ENCODE results near the gene TPCN2. TPM values are rescaled to one million over a fixed set of nuclear protein-coding genes. Genes with fewer than 3 reads are reported as not detected.

TPCN2 gene
- polyA plus RNA-seq, 1 donor from 2014 or later: 14.2 TPM

GRCh38 chr11:69051381-69052342 is 2.9 kb downstream of the TPCN2 start:
- H3K27me3 ChIP-seq (ENCODE audit: insufficient read depth, low read depth, low read length): no peaks in the 10 kb centered on the region
- H3K9me3 ChIP-seq (ENCODE audit: low read length): no peaks in the 10 kb centered on the region
- no peak overlapping the region for H3K27ac ChIP-seq (ENCODE audit: low read length)
- H2AFZ ChIP-seq (ENCODE audit: low read depth, low read length): no peak overlapping the region
- TF ChIP-seq SMC3 (conservative IDR thresholded peaks at IDR 0.05; ENCODE audit: poor library complexity) (no peak), TAF1 (IDR thresholded peaks at IDR 0.05; ENCODE audit: low read depth) (no peak), POLR2AphosphoS5 (IDR thresholded peaks at IDR 0.05) (no peak), EZH2 (IDR thresholded peaks at IDR 0.05; ENCODE audit: borderline replicate concordance, insufficient read depth, low read length, poor library complexity, severe bottlenecking) (no peak), CTCF (IDR thresholded peaks at IDR 0.05; ENCODE audit: poor library complexity, severe bottlenecking) (no peak), MXI1 (conservative IDR thresholded peaks at IDR 0.05; ENCODE audit: poor library complexity, severe bottlenecking) (no peak), RAD21 (conservative IDR thresholded peaks at IDR 0.05) (no peak), EP300 (conservative IDR thresholded peaks at IDR 0.05; ENCODE audit: poor library complexity, severe bottlenecking) (no peak), REST (IDR thresholded peaks at IDR 0.05; ENCODE audit: borderline replicate concordance) (no peak)
- no peaks in the 10 kb centered on the region for H3K36me3 ChIP-seq (ENCODE audit: insufficient read depth, low read length)
- no peaks in the 10 kb centered on the region for H3K9me2 ChIP-seq (ENCODE audit: insufficient read depth, low read length)
- H4K20me1 ChIP-seq (ENCODE audit: insufficient read depth): no peaks in the 10 kb centered on the region
- H3K9ac ChIP-seq (ENCODE audit: low read length): no peak overlapping the region
- H3K79me2 ChIP-seq (replicated peaks; ENCODE audit: insufficient read depth, low read length): peaks cover 6% of the 10 kb centered on the region
- no peak overlapping the region for H3K4me3 ChIP-seq (ENCODE audit: low read length)
- H3K4me2 ChIP-seq (ENCODE audit: low read length): no peak overlapping the region
- no peaks in the 10 kb centered on the region for H3F3A ChIP-seq (ENCODE audit: insufficient read depth, low read length, poor library complexity, severe bottlenecking)

GRCh38 chr11:69052343-69053168 is 3.8 kb downstream of the TPCN2 start:
- Histone ChIP-seq H3K4me3 (ENCODE audit: low read length) (no peak overlapping the region), H3K4me2 (ENCODE audit: low read length) (no peak overlapping the region), H3K36me3 (ENCODE audit: insufficient read depth, low read length) (no peaks in the 10 kb centered on the region), H3K9me2 (ENCODE audit: insufficient read depth, low read length) (no peaks in the 10 kb centered on the region), H3F3A (ENCODE audit: insufficient read depth, low read length, poor library complexity, severe bottlenecking) (no peaks in the 10 kb centered on the region), H3K27me3 (ENCODE audit: insufficient read depth, low read depth, low read length) (no peaks in the 10 kb centered on the region), H3K79me2 (replicated peaks; ENCODE audit: insufficient read depth, low read length) (peaks cover 6% of the 10 kb centered on the region), H2AFZ (ENCODE audit: low read depth, low read length) (no peak overlapping the region), H3K27ac (ENCODE audit: low read length) (no peak overlapping the region), H4K20me1 (ENCODE audit: insufficient read depth) (no peaks in the 10 kb centered on the region), H3K9ac (ENCODE audit: low read length) (no peak overlapping the region), H3K9me3 (ENCODE audit: low read length) (no peaks in the 10 kb centered on the region)
- no peak for TF ChIP-seq POLR2AphosphoS5 (IDR thresholded peaks at IDR 0.05)
- no peak for TF ChIP-seq REST (IDR thresholded peaks at IDR 0.05; ENCODE audit: borderline replicate concordance)
- TF ChIP-seq MXI1 (conservative IDR thresholded peaks at IDR 0.05; ENCODE audit: poor library complexity, severe bottlenecking): no peak
- no peak for TF ChIP-seq RAD21 (conservative IDR thresholded peaks at IDR 0.05)
- no peak for TF ChIP-seq CTCF (IDR thresholded peaks at IDR 0.05; ENCODE audit: poor library complexity, severe bottlenecking)
- TF ChIP-seq SMC3 (conservative IDR thresholded peaks at IDR 0.05; ENCODE audit: poor library complexity): no peak
- TF ChIP-seq TAF1 (IDR thresholded peaks at IDR 0.05; ENCODE audit: low read depth): no peak
- no peak for TF ChIP-seq EZH2 (IDR thresholded peaks at IDR 0.05; ENCODE audit: borderline replicate concordance, insufficient read depth, low read length, poor library complexity, severe bottlenecking)

Measured in neural cell (in vitro differentiated cells).